ENCODE data around the gene PRIMA1.

PRIMA1 gene

DNA sequence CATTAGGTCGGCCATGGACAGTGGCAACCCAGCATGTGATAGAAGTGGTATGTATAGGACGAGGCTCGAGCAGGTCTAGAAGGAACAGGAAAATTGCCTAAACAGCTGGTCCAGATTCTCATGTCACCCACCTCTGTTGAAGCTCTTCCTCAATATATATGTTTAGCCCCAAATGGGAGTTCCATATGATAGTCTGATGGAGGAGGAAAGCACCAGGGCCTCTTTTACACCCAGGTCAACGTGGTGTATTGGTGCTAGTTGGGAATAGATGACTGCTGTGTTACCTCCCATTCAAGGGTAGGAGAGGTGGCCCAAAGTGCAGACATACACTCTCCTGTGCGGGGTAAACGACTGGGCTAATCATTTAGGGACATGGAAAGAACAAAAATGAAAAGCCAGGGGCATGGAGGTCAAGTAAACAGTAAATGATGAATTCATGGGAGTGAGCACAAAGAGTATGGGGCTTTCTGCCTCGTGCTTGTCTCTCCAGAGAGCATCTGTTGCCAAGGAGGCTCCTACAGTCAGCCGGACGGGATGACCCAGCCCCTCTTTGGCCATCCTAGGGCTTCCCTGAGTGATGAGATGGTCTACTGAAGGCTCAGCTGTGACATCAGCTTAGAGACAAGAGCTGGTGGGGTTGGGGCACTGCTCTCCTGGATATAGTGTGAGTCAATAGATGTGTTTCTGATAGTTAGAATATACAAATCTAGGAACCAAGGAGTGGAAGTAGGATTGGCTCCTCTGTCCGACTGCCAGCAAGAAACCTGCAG is 5.5 kb upstream of the PRIMA1 start:
- DNase-seq = no peak

DNA sequence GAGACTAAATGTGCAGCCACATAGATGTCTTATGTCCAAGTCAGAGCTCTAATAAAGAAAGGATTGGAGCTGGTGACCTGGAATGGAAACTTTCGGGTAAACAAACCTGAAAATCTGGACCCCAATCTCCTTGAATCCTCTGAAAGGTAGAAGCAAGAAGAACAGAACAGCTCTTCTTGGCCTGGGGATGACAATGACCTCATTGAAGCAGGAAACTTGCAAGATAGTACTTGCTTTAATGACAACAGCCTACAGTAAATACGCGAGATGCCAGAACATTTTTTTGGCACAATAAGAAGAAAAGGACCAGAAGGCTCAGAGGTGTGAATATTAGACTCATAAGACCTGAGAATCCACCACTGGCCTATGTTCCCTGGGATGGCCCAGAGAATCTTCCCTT is 4.1 kb upstream of the PRIMA1 start:
- DNase-seq = no peak

GRCh38 chr14:93790966-93791365 is 2.7 kb upstream of the PRIMA1 start:
- no peak for DNase-seq

- no peak for DNase-seq
Measured at GRCh38 chr14:93789228-93790130, 1.2 kb upstream of the PRIMA1 start.

DNA sequence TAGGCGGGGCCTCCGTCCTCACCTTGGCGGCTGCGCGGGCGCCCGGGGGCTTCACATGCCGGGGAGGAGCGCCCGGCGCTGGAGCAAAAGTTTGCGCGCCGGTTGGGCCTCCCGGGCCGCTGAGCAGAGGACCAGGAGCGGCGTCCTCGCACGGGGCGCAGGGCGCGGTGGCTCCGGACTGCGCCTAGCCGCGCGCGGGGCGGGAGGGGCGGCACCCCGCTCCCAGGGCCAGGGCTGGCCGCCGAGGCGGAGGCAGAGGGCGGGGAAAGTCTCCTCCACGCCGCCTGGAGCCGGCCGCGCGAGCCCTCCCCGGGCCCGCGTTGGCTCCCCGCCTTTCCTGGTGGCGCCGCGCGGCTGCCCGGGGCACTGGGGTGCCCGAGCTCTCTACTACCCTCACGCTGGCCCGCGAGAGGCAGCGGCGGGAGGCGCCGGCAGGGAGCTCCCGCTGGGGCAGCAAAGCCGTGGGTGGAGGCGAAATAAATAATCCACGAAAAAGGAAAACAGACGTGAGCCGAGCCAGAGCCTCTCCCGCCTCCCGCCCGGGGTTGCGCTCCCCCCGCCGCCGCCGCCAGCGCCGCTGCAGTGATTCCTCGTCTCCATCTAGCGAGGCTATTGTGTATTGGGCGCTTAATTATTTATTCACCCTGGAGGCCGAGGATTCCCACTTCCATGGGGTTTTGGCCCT is 400 bp upstream of the PRIMA1 start:
- peak; percentile 34 for DNase-seq

DNA sequence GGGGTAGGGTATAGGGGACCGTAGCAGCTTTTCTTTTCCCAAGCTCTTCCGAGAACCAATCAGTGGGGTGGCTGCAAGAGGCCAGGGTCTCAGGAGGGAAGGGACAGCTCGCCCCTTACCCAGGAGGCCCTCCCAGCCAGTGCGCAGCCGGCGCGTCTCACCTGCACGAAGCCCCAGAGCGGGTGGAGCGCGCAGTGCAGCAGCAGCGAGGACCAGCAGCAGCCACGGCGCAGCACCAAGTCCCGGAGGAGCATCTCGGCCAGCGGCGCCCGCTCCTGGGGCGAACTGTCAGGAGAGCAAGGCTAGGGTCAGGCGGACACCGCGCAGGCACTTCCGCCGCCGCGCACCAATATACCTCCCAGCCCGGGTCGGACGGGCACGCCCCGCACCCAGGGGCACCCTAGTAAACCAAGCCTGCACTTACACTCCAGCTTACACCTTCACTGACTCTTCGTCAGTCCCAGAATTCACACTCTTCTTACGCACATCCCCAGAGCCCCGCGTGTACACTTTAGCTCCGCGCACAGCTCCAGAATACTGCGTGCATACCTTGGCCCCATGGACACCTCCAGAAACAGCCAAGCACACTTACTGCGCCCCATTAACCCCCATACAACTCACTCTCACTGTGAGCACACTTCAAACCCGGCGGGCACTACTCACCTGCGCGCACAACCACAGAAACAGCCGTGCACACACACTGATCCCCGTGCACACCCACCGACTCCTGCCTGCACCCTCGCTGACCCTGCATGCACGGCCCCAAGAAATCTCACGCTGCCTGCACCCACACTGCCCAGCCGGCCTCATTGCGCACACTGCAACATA is 606 bp downstream of the PRIMA1 start:
- DNase-seq = no peak

DNA sequence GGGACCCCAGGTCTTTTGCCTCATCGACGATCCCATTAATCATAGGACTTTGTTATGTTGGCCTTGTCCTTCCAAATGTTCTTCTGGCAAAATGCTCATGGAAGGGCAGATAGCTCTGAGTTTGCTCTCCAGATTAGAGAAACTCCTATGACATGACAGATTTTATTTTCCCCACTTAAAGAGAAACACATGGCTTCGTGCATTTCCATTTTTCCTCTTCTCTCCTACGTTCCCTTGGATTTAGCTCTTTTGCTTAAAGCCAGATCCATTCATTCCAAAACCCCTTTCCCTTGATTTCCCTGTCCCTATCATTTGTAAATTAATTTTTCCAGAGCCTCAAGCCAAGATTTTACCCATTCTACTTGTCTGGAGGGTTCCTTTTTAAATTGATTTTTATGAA is 2.9 kb downstream of the PRIMA1 start:
- no peak for DNase-seq

DNA sequence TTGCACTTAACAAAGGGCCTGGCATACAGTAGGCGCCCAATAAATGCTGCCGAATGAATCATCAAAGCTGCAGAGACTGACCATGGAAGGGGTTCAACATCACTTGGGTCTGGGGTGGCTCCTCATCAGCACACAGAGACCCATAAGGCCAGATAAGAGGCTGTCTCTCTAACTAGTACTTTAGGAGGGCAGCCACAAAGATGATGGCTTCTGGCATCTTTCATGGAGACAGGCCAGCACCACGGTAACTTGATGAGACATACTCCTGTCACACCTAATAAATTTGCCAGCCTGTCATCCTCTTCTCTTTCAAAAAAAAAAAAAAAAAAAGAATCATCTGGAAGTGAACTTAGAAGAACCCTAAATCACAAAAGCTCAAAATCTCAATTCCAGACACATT is 3.4 kb downstream of the PRIMA1 start:
- no peak for DNase-seq

DNA sequence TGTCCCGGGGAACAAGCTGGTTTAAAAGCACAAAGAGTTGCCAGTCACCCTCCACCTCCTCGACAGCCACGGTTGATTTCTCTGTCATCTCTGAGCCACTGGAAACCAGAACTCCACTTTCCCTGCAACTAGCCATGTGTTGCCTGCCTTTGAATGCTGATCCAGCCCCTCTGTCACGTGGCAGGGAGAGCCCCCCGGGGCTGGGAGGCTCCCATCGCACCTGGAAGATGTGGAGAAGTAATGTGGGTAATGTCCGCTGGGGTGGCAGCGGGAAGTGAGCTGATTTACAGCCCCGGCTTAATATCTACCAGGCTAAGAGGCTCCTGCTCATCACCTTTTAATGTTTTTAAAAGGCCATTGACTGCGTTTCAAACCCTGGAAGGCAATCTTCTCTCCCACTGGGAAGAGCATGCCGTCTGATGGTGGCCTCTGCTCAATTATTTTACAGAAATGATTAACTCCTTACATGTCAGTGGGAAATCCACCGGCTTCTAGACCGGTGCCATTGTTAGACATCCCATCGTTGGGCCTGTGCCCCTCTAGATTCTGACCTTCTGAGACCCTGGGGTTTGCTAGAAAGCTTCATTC is 7.4 kb downstream of the PRIMA1 start:
- DNase-seq = no peak

GRCh38 chr14:93778856-93779629 is 9.2 kb downstream of the PRIMA1 start:
- no peak for DNase-seq

DNA sequence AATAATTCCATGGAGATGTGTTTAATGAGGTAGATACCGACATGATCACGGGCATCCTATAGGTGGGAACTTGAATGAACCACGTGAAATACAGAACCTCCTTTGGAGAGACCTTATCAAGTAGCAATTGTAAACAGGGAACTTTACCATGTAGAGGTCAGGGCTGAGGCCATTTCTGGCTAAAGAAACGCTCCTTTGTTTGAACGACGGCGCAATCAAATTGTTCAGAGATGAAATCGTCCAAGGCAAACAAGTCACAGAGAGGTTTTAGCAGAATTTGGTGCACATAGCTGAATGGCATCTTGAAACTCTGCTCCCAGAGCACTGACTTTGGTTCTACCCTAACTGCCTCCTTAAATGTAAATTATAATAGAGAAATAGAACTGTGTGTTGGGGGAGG is 9.8 kb downstream of the PRIMA1 start:
- DNase-seq = no peak

DNA sequence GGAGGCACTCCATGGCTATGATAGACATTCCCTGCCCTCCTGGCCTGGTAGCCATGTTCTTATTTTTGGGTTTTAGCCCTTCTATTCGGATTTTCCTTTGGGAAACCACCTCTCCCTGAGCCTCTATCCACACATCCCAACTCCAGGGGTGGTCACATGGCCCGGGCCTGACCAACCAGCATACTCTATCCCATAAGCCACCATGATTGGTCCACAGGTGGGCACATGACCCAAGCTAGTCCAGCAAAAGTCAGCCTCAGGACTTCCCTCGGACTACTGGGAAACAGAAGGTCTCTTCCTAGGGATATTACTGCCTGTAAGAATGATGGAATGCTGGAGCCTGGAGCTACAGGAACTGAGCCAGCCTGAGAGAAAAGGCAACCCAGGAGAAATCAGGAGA is 12.5 kb downstream of the PRIMA1 start:
- DNase-seq = no peak

GRCh38 chr14:93775158-93775557 is 13.1 kb downstream of the PRIMA1 start:
- no peak for DNase-seq

DNA sequence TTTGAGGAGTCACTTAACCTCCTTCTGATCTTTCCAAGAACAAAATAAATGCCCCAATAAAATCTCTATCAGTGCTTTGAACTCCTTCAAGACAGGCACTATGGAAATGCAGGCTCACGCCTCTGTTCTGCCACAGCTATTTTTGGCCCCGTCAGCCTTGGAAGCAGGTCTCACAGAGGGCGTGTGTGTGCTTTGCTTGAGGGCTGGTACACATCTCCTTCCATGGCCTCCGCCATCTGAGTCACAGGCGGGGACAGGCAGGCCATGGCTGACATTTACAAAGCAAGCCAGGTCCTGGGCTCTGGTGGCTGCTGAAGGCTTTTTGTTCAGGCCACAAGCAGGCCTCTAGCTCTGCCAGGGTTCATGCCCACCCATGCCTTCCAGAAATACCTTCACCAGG is 16.0 kb downstream of the PRIMA1 start:
- no peak for DNase-seq

DNA sequence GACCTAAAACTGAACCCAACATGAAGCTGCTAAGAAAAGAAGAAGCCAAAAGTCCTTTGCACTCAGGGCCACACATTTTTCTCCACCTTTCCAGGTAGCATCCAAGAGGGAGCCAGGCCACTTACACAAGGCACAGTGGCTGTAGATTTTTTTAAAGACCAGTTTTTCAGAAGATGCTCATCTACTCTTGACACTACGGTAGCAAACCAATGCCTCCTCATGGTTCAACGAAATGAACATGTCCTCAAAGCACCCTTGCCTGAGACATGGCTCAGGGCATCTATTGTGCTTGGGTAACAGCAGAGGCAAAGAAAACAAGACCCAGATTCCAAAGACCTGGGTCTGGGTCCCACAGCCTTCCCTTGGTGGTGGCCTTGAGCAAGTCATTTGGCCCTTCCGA is 22.3 kb downstream of the PRIMA1 start:
- no peak for DNase-seq

- no peak for DNase-seq
Measured at GRCh38 chr14:93765155-93765554, 23.1 kb downstream of the PRIMA1 start.

DNA sequence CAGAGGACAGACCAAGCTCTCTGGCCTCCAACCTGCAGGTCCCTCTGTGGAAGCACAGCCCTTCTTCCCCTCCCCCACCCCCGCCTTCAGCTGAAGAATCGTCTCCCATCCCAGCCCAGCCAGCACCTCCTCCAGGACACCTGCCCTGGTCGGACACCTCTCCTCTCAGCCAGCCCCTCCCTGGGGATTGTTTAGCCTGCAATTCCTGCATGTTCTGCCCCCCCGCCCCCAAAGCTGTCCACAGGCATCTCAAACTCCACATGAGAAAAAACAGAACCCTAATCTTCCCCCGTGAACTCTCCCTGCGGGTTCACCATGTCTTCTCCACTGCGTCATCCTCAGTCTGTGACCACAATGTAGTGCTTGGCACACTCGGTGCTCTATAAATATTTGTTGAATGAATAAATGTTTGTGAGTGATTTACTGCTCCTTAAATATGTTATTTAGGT is 24.1 kb downstream of the PRIMA1 start:
- no peak for DNase-seq

GRCh38 chr14:93759719-93760307 is 28.5 kb downstream of the PRIMA1 start:
- peak; percentile 77 for DNase-seq

DNA sequence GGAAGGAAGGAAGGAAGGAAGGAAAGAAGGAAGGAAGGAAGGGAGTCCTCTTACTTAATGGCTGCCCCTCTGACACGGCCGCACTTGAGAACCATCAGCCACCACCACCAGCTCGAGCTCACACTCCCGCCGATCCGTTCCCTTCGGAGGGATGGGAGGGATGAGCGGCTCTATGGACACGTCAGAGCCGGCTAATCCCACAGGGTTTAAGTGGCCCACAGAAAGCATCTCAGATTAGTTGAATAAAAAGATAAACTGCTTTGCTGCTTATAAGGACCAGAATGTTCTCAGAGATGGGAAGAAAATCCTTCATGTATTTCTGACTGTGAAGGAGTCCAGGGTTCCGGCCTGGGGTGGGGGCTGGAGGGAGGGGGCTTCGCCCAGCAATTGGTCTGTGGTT is 31.1 kb downstream of the PRIMA1 start:
- DNase-seq = no peak

GRCh38 chr14:93753647-93754046 is 34.6 kb downstream of the PRIMA1 start:
- DNase-seq = no peak

- no peak for DNase-seq
Measured at GRCh38 chr14:93752980-93753561, 35.2 kb downstream of the PRIMA1 start.
